ENCODE results near the gene HDHD5.

Gene HDHD5

GRCh38 chr22:17096071-17096470, 63.0 kb downstream of the HDHD5 start:
- Histone ChIP-seq H3F3A (ENCODE audit: insufficient read depth) (no peaks in the 10 kb centered on the region), H3K27me3 (ENCODE audit: low read length) (no peaks in the 10 kb centered on the region), H3K27ac (ENCODE audit: low read depth, low read length) (no peak overlapping the region), H3K4me2 (ENCODE audit: low read depth, low read length, poor library complexity, severe bottlenecking) (no peak overlapping the region), H3K9ac (ENCODE audit: low read length) (no peak overlapping the region), H3K79me2 (ENCODE audit: insufficient read depth, low read length) (no peaks in the 10 kb centered on the region), H3K4me3 (ENCODE audit: insufficient read depth, low read length, poor library complexity, severe bottlenecking) (no peak overlapping the region), H2AFZ (ENCODE audit: low read depth, low read length, severe bottlenecking) (no peak overlapping the region), H3K9me2 (replicated peaks; ENCODE audit: insufficient read depth, low read length) (no peaks in the 10 kb centered on the region), H3K36me3 (ENCODE audit: low read length) (no peaks in the 10 kb centered on the region), H3K9me3 (ENCODE audit: insufficient read depth, low read length) (no peaks in the 10 kb centered on the region), H4K20me1 (ENCODE audit: low read depth, low read length) (no peaks in the 10 kb centered on the region)
- TF ChIP-seq EZH2phosphoT487 (conservative IDR thresholded peaks at IDR 0.05; ENCODE audit: low read length) = no peak
- no peak for TF ChIP-seq CTCF (IDR thresholded peaks at IDR 0.05; ENCODE audit: insufficient read depth, low read length, poor library complexity, severe bottlenecking)

- H3K36me3 ChIP-seq (ENCODE audit: low read length) = no peaks in the 10 kb centered on the region
- H3K79me2 ChIP-seq (ENCODE audit: insufficient read depth, low read length) = no peaks in the 10 kb centered on the region
- no peak overlapping the region for H3K9ac ChIP-seq (ENCODE audit: low read length)
- no peaks in the 10 kb centered on the region for H3K27me3 ChIP-seq (ENCODE audit: low read length)
- H3K9me3 ChIP-seq (ENCODE audit: insufficient read depth, low read length) = no peaks in the 10 kb centered on the region
- H3K27ac ChIP-seq (ENCODE audit: low read depth, low read length) = no peak overlapping the region
- no peaks in the 10 kb centered on the region for H4K20me1 ChIP-seq (ENCODE audit: low read depth, low read length)
- no peak overlapping the region for H3K4me3 ChIP-seq (ENCODE audit: insufficient read depth, low read length, poor library complexity, severe bottlenecking)
- TF ChIP-seq CTCF (IDR thresholded peaks at IDR 0.05; ENCODE audit: insufficient read depth, low read length, poor library complexity, severe bottlenecking) = no peak
- no peak for TF ChIP-seq EZH2phosphoT487 (conservative IDR thresholded peaks at IDR 0.05; ENCODE audit: low read length)
- H2AFZ ChIP-seq (ENCODE audit: low read depth, low read length, severe bottlenecking) = no peak overlapping the region
- no peaks in the 10 kb centered on the region for H3F3A ChIP-seq (ENCODE audit: insufficient read depth)
- no peak overlapping the region for H3K4me2 ChIP-seq (ENCODE audit: low read depth, low read length, poor library complexity, severe bottlenecking)
- no peaks in the 10 kb centered on the region for H3K9me2 ChIP-seq (replicated peaks; ENCODE audit: insufficient read depth, low read length)
Measured at GRCh38 chr22:17095538-17095937, 63.5 kb downstream of the HDHD5 start.

GRCh38 chr22:17093081-17093480, 66.0 kb downstream of the HDHD5 start:
- no peaks in the 10 kb centered on the region for H4K20me1 ChIP-seq (ENCODE audit: low read depth, low read length)
- no peak overlapping the region for H3K27ac ChIP-seq (ENCODE audit: low read depth, low read length)
- H3K9me2 ChIP-seq (replicated peaks; ENCODE audit: insufficient read depth, low read length) = no peaks in the 10 kb centered on the region
- H3K79me2 ChIP-seq (ENCODE audit: insufficient read depth, low read length) = no peaks in the 10 kb centered on the region
- no peak overlapping the region for H3K9ac ChIP-seq (ENCODE audit: low read length)
- H3K36me3 ChIP-seq (ENCODE audit: low read length) = no peaks in the 10 kb centered on the region
- no peaks in the 10 kb centered on the region for H3K27me3 ChIP-seq (ENCODE audit: low read length)
- no peak for TF ChIP-seq EZH2phosphoT487 (conservative IDR thresholded peaks at IDR 0.05; ENCODE audit: low read length)
- TF ChIP-seq CTCF (IDR thresholded peaks at IDR 0.05; ENCODE audit: insufficient read depth, low read length, poor library complexity, severe bottlenecking) = no peak
- no peaks in the 10 kb centered on the region for H3F3A ChIP-seq (ENCODE audit: insufficient read depth)
- no peak overlapping the region for H2AFZ ChIP-seq (ENCODE audit: low read depth, low read length, severe bottlenecking)
- H3K9me3 ChIP-seq (ENCODE audit: insufficient read depth, low read length) = no peaks in the 10 kb centered on the region
- no peak overlapping the region for H3K4me3 ChIP-seq (ENCODE audit: insufficient read depth, low read length, poor library complexity, severe bottlenecking)
- no peak overlapping the region for H3K4me2 ChIP-seq (ENCODE audit: low read depth, low read length, poor library complexity, severe bottlenecking)

Measured in SU-DHL-6 (cell line).